Measurements from ENCODE around the gene CAPN14.

CAPN14 gene

GRCh38 chr2:31139671-31140070 lies 77.6 kb downstream of the CAPN14 start:
- no peak overlapping the region for H3K4me3 ChIP-seq (ENCODE audit: low read length)
- no peak overlapping the region for H3K27ac ChIP-seq (ENCODE audit: low read depth, low read length)
- no peak overlapping the region for H3K9ac ChIP-seq (ENCODE audit: low read length)
- H3K4me1 ChIP-seq (ENCODE audit: control insufficient read depth, insufficient read depth, low read length) = no peaks in the 10 kb centered on the region
- peaks cover 11% of the 10 kb centered on the region for H3K27me3 ChIP-seq (ENCODE audit: control insufficient read depth, insufficient read depth, low read length)
- H3K36me3 ChIP-seq (ENCODE audit: control insufficient read depth, insufficient read depth, low read length) = no peaks in the 10 kb centered on the region

- peaks cover 14% of the 10 kb centered on the region for H3K27me3 ChIP-seq (ENCODE audit: control insufficient read depth, insufficient read depth, low read length)
- H3K36me3 ChIP-seq (ENCODE audit: control insufficient read depth, insufficient read depth, low read length) = no peaks in the 10 kb centered on the region
- no peak within 1 kb of the TSS for H3K9ac ChIP-seq (ENCODE audit: low read length)
- H3K4me3 ChIP-seq (ENCODE audit: low read length) = peak within 1 kb of the TSS; percentile 61
- no peaks in the 10 kb centered on the region for H3K4me1 ChIP-seq (ENCODE audit: control insufficient read depth, insufficient read depth, low read length)
- no peak within 1 kb of the TSS for H3K27ac ChIP-seq (ENCODE audit: low read depth, low read length)
Observed at GRCh38 chr2:31138037-31138962, 79.0 kb downstream of the CAPN14 start, which contains the start of gene GALNT14. Gene GALNT14 (minus strand): TSS chr2:31138440. CDS start chr2:31138086, 354 bp downstream.

GRCh38 chr2:31137211-31138036 lies 79.9 kb downstream of the CAPN14 start:
- Histone ChIP-seq H3K27me3 (ENCODE audit: control insufficient read depth, insufficient read depth, low read length) (peaks cover 14% of the 10 kb centered on the region), H3K36me3 (ENCODE audit: control insufficient read depth, insufficient read depth, low read length) (no peaks in the 10 kb centered on the region), H3K4me3 (ENCODE audit: low read length) (peak overlapping the region; percentile 61), H3K27ac (ENCODE audit: low read depth, low read length) (no peak overlapping the region), H3K4me1 (ENCODE audit: control insufficient read depth, insufficient read depth, low read length) (no peaks in the 10 kb centered on the region), H3K9ac (ENCODE audit: low read length) (no peak overlapping the region)

GRCh38 chr2:31136732-31137131 lies 80.6 kb downstream of the CAPN14 start:
- H3K36me3 ChIP-seq (ENCODE audit: control insufficient read depth, insufficient read depth, low read length) = no peaks in the 10 kb centered on the region
- H3K9ac ChIP-seq (ENCODE audit: low read length) = no peak overlapping the region
- H3K4me1 ChIP-seq (ENCODE audit: control insufficient read depth, insufficient read depth, low read length) = no peaks in the 10 kb centered on the region
- no peak overlapping the region for H3K27ac ChIP-seq (ENCODE audit: low read depth, low read length)
- H3K27me3 ChIP-seq (ENCODE audit: control insufficient read depth, insufficient read depth, low read length) = peaks cover 14% of the 10 kb centered on the region
- H3K4me3 ChIP-seq (ENCODE audit: low read length) = no peak overlapping the region

GRCh38 chr2:31136000-31136399 lies 81.3 kb downstream of the CAPN14 start:
- Histone ChIP-seq H3K27me3 (ENCODE audit: control insufficient read depth, insufficient read depth, low read length) (peaks cover 14% of the 10 kb centered on the region), H3K4me3 (ENCODE audit: low read length) (no peak overlapping the region)

GRCh38 chr2:31134480-31134879 lies 82.8 kb downstream of the CAPN14 start:
- no peaks in the 10 kb centered on the region for H3K4me1 ChIP-seq (ENCODE audit: control insufficient read depth, insufficient read depth, low read length)
- no peaks in the 10 kb centered on the region for H3K36me3 ChIP-seq (ENCODE audit: control insufficient read depth, insufficient read depth, low read length)
- no peak overlapping the region for H3K27ac ChIP-seq (ENCODE audit: low read depth, low read length)
- H3K9ac ChIP-seq (ENCODE audit: low read length) = no peak overlapping the region
- H3K27me3 ChIP-seq (ENCODE audit: control insufficient read depth, insufficient read depth, low read length) = peaks cover 14% of the 10 kb centered on the region
- H3K4me3 ChIP-seq (ENCODE audit: low read length) = no peak overlapping the region

More at GRCh38 chr2:31136000-31136399, 81.3 kb downstream of the CAPN14 start:
- Histone ChIP-seq H3K9ac (ENCODE audit: low read length) (no peak overlapping the region), H3K36me3 (ENCODE audit: control insufficient read depth, insufficient read depth, low read length) (no peaks in the 10 kb centered on the region), H3K4me1 (ENCODE audit: control insufficient read depth, insufficient read depth, low read length) (no peaks in the 10 kb centered on the region), H3K27ac (ENCODE audit: low read depth, low read length) (no peak overlapping the region)

- H3K9ac ChIP-seq (ENCODE audit: low read length) = no peak overlapping the region
- no peak overlapping the region for H3K4me3 ChIP-seq (ENCODE audit: low read length)
- H3K27ac ChIP-seq (ENCODE audit: low read depth, low read length) = no peak overlapping the region
- H3K36me3 ChIP-seq (ENCODE audit: control insufficient read depth, insufficient read depth, low read length) = no peaks in the 10 kb centered on the region
- H3K4me1 ChIP-seq (ENCODE audit: control insufficient read depth, insufficient read depth, low read length) = no peaks in the 10 kb centered on the region
- peaks cover 14% of the 10 kb centered on the region for H3K27me3 ChIP-seq (ENCODE audit: control insufficient read depth, insufficient read depth, low read length)
Observed at GRCh38 chr2:31132786-31133185, 84.5 kb downstream of the CAPN14 start.

GRCh38 chr2:31131871-31132270 lies 85.4 kb downstream of the CAPN14 start:
- Histone ChIP-seq H3K9ac (ENCODE audit: low read length) (no peak overlapping the region), H3K27ac (ENCODE audit: low read depth, low read length) (no peak overlapping the region), H3K36me3 (ENCODE audit: control insufficient read depth, insufficient read depth, low read length) (no peaks in the 10 kb centered on the region), H3K4me1 (ENCODE audit: control insufficient read depth, insufficient read depth, low read length) (no peaks in the 10 kb centered on the region), H3K4me3 (ENCODE audit: low read length) (no peak overlapping the region), H3K27me3 (ENCODE audit: control insufficient read depth, insufficient read depth, low read length) (peaks cover 10% of the 10 kb centered on the region)

GRCh38 chr2:31129375-31130171 lies 87.7 kb downstream of the CAPN14 start:
- no peaks in the 10 kb centered on the region for H3K36me3 ChIP-seq (ENCODE audit: control insufficient read depth, insufficient read depth, low read length)
- H3K4me3 ChIP-seq (ENCODE audit: low read length) = no peak overlapping the region
- H3K27me3 ChIP-seq (ENCODE audit: control insufficient read depth, insufficient read depth, low read length) = peaks cover 2% of the 10 kb centered on the region
- no peak overlapping the region for H3K9ac ChIP-seq (ENCODE audit: low read length)
- no peaks in the 10 kb centered on the region for H3K4me1 ChIP-seq (ENCODE audit: control insufficient read depth, insufficient read depth, low read length)
- no peak overlapping the region for H3K27ac ChIP-seq (ENCODE audit: low read depth, low read length)

- H3K27ac ChIP-seq (ENCODE audit: low read depth, low read length) = no peak overlapping the region
- H3K9ac ChIP-seq (ENCODE audit: low read length) = no peak overlapping the region
- H3K4me3 ChIP-seq (ENCODE audit: low read length) = no peak overlapping the region
- no peaks in the 10 kb centered on the region for H3K4me1 ChIP-seq (ENCODE audit: control insufficient read depth, insufficient read depth, low read length)
- H3K36me3 ChIP-seq (ENCODE audit: control insufficient read depth, insufficient read depth, low read length) = no peaks in the 10 kb centered on the region
- no peaks in the 10 kb centered on the region for H3K27me3 ChIP-seq (ENCODE audit: control insufficient read depth, insufficient read depth, low read length)
Observed at GRCh38 chr2:31127931-31128330, 89.4 kb downstream of the CAPN14 start.

GRCh38 chr2:31125918-31126695 lies 91.2 kb downstream of the CAPN14 start:
- no peak overlapping the region for H3K27ac ChIP-seq (ENCODE audit: low read depth, low read length)

More at GRCh38 chr2:31125918-31126695, 91.2 kb downstream of the CAPN14 start:
- no peaks in the 10 kb centered on the region for H3K27me3 ChIP-seq (ENCODE audit: control insufficient read depth, insufficient read depth, low read length)
- H3K4me3 ChIP-seq (ENCODE audit: low read length) = no peak overlapping the region
- H3K36me3 ChIP-seq (ENCODE audit: control insufficient read depth, insufficient read depth, low read length) = no peaks in the 10 kb centered on the region
- H3K4me1 ChIP-seq (ENCODE audit: control insufficient read depth, insufficient read depth, low read length) = no peaks in the 10 kb centered on the region
- H3K9ac ChIP-seq (ENCODE audit: low read length) = no peak overlapping the region

Data from rectal smooth muscle tissue (tissue), 1 donor.